ENCODE measurements around the gene TBC1D3.
"Not testable (repeated sequence)": the region's sequence is repeated elsewhere in the genome, so short reads cannot be mapped to it uniquely, and the experiment has no call there.

GRCh38 chr17:38225844-38226495 is 33.6 kb upstream of the TBC1D3 start:
- not testable (repeated sequence) for TF ChIP-seq CTCF (IDR thresholded peaks at IDR 0.05); POLR2AphosphoS5 (IDR thresholded peaks at IDR 0.05); POLR2A (IDR thresholded peaks at IDR 0.05); EP300 (IDR thresholded peaks at IDR 0.05; ENCODE audit: low read depth)
